ENCODE data around the gene ATP2B2.

Gene ATP2B2

DNA sequence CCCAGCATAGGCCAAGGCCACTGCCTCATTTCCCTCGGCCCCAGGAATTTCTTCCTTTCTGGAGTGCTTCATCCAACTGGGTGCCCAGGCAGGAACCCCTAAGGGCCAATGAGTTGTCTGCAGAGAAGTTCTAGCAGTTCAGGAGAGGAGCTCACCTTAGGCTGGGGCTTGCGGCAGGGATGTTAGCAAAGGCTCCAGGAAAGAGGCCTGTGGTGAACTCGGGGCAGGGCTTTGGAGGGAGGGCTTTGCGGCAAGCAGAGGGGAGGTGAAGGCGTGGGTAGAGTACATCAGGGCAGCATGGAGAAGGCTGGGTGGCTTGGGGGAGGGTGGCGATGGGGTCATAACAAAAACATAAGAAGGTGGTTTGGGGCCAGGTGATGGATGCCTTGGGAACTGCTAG is 213.7 kb downstream of the ATP2B2 start:
- peaks cover 15% of the 10 kb centered on the region for H3K4me1 ChIP-seq (ENCODE audit: low read length)
- H3K36me3 ChIP-seq (replicated peaks; ENCODE audit: low read depth, low read length), result peaks cover 24% of the 10 kb centered on the region
- no peak overlapping the region for H3K9ac ChIP-seq (ENCODE audit: low read length)

DNA sequence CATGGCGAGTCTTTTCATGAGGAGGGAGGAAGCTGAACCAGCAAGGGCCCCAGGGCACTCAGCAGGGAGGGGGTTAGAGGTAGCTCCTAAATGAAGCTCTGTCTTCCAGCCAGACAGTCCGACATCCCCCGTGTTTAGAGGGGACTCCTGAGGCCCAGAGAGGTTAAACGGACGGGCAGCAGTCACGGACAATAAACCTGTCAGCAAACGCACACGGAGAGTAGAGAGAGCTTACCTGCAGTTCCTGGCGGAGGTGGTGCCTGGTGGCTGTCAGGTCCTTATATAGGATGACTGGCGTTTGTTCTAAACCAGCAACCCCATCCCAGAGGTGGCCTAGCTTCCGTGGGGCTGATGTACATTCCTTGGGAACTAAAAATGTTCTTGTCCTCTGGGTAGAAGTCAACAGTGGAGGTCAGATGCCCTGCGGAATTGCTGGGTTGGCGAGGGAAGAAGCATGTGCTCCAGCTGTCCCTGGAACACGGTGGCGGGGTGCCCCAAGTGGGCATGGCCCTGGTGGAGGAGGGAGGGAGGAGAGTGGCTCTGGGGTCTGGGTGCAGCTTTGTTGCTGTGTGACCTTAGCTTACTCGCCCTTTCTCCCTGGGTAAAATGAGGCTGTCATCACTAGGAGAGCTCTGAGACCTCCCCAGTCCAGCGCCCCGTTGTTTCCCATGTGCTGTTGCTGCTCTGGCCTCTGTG is 214.8 kb downstream of the ATP2B2 start:
- Histone ChIP-seq H3K4me1 (ENCODE audit: low read length) (peaks cover 15% of the 10 kb centered on the region), H4K20me1 (ENCODE audit: insufficient read depth, low read length) (no peaks in the 10 kb centered on the region), H3K9me3 (ENCODE audit: insufficient read depth, low read length) (no peaks in the 10 kb centered on the region), H3K4me2 (ENCODE audit: low read length) (no peak overlapping the region), H3K27ac (ENCODE audit: low read length) (no peak overlapping the region), H3K9ac (ENCODE audit: low read length) (no peak overlapping the region), H2AFZ (ENCODE audit: low read depth, low read length) (no peak overlapping the region), H3K36me3 (replicated peaks; ENCODE audit: low read depth, low read length) (peaks cover 22% of the 10 kb centered on the region), H3K79me2 (ENCODE audit: low read length) (no peaks in the 10 kb centered on the region), H3K27me3 (ENCODE audit: low read depth, low read length) (no peaks in the 10 kb centered on the region), H3K4me3 (ENCODE audit: low read length) (no peak overlapping the region)
- TF ChIP-seq, protein P1, sequence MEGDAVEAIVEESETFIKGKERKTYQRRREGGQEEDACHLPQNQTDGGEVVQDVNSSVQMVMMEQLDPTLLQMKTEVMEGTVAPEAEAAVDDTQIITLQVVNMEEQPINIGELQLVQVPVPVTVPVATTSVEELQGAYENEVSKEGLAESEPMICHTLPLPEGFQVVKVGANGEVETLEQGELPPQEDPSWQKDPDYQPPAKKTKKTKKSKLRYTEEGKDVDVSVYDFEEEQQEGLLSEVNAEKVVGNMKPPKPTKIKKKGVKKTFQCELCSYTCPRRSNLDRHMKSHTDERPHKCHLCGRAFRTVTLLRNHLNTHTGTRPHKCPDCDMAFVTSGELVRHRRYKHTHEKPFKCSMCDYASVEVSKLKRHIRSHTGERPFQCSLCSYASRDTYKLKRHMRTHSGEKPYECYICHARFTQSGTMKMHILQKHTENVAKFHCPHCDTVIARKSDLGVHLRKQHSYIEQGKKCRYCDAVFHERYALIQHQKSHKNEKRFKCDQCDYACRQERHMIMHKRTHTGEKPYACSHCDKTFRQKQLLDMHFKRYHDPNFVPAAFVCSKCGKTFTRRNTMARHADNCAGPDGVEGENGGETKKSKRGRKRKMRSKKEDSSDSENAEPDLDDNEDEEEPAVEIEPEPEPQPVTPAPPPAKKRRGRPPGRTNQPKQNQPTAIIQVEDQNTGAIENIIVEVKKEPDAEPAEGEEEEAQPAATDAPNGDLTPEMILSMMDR (IDR thresholded peaks at IDR 0.05; ENCODE audit: low read depth, low read length), result no peak
- no peak for TF ChIP-seq EZH2phosphoT487 (IDR thresholded peaks at IDR 0.05; ENCODE audit: low read depth)

More for the DNA sequence above, 213.7 kb downstream of the ATP2B2 start:
- no peak overlapping the region for H3K4me3 ChIP-seq (ENCODE audit: low read length)
- no peaks in the 10 kb centered on the region for H3K79me2 ChIP-seq (ENCODE audit: low read length)
- no peaks in the 10 kb centered on the region for H4K20me1 ChIP-seq (ENCODE audit: insufficient read depth, low read length)
- TF ChIP-seq, protein P1 (IDR thresholded peaks at IDR 0.05; ENCODE audit: low read depth, low read length), result no peak
- TF ChIP-seq EZH2phosphoT487 (IDR thresholded peaks at IDR 0.05; ENCODE audit: low read depth), result no peak
- H2AFZ ChIP-seq (ENCODE audit: low read depth, low read length), result no peak overlapping the region
- no peaks in the 10 kb centered on the region for H3K27me3 ChIP-seq (ENCODE audit: low read depth, low read length)
- H3K9me3 ChIP-seq (ENCODE audit: insufficient read depth, low read length), result no peaks in the 10 kb centered on the region
- H3K4me2 ChIP-seq (ENCODE audit: low read length), result no peak overlapping the region
- H3K27ac ChIP-seq (ENCODE audit: low read length), result no peak overlapping the region

DNA sequence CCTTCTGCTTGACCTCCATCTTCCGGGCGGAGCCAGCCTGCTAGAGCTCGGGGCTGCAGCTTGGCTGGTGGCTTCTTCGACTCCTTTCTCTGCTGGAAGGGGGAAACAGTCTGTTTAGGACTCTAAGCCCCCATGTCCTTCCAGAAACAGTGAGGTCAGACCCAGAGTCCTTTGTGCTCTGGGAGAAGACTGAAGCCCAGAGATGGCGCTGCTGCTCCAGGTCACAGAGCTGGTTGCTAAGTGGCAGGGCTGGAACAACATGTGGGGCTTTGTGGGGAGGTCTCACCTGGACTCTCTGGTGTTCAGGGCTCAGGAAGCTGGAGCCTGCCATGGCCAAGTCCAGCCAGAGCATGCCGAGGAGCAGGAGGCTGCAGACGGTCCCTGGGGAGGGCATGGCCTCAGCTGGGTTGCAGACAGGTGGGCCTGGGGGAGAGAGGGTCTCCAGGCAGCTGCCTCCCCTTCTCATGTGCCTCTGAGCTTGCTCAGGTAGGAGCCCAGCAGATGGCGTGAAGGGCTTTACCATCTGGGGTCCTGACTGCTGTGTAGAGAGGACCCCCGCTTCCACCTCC is 215.5 kb downstream of the ATP2B2 start:
- Histone ChIP-seq H4K20me1 (ENCODE audit: insufficient read depth, low read length) (no peaks in the 10 kb centered on the region), H3K9me3 (ENCODE audit: insufficient read depth, low read length) (no peaks in the 10 kb centered on the region), H3K9ac (ENCODE audit: low read length) (no peak overlapping the region), H3K36me3 (replicated peaks; ENCODE audit: low read depth, low read length) (peaks cover 26% of the 10 kb centered on the region), H2AFZ (ENCODE audit: low read depth, low read length) (no peak overlapping the region), H3K4me3 (ENCODE audit: low read length) (no peak overlapping the region), H3K4me2 (ENCODE audit: low read length) (no peak overlapping the region), H3K4me1 (ENCODE audit: low read length) (peaks cover 15% of the 10 kb centered on the region), H3K27me3 (ENCODE audit: low read depth, low read length) (no peaks in the 10 kb centered on the region), H3K79me2 (ENCODE audit: low read length) (no peaks in the 10 kb centered on the region), H3K27ac (ENCODE audit: low read length) (no peak overlapping the region)
- TF ChIP-seq, protein P1 (IDR thresholded peaks at IDR 0.05; ENCODE audit: low read depth, low read length), result no peak
- TF ChIP-seq EZH2phosphoT487 (IDR thresholded peaks at IDR 0.05; ENCODE audit: low read depth), result no peak

DNA sequence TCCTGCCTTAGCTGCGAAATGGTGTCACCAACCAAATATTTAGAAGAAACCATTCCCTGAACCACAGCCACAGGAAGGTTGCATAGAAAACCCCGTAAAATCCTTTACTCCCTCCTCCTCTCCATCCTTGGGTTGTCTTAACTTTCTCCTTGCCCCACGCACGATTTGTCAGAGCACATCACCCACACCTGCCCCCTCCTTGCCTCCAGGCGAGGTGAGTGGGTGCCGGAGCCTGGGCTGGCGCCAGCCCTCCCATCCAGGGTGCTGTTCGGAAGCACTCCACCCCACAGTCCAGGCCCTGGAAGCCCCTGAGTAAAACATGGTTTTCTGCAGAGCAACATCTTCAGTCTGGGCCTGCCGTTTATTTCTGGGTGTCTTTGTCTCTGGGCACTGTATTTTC is 216.3 kb downstream of the ATP2B2 start:
- Histone ChIP-seq H3K4me2 (ENCODE audit: low read length) (no peak overlapping the region), H3K27ac (ENCODE audit: low read length) (no peak overlapping the region), H3K9ac (ENCODE audit: low read length) (no peak overlapping the region), H3K36me3 (replicated peaks; ENCODE audit: low read depth, low read length) (peaks cover 26% of the 10 kb centered on the region), H3K4me1 (ENCODE audit: low read length) (peaks cover 15% of the 10 kb centered on the region), H4K20me1 (ENCODE audit: insufficient read depth, low read length) (no peaks in the 10 kb centered on the region), H3K4me3 (ENCODE audit: low read length) (no peak overlapping the region), H3K9me3 (ENCODE audit: insufficient read depth, low read length) (no peaks in the 10 kb centered on the region), H3K27me3 (ENCODE audit: low read depth, low read length) (no peaks in the 10 kb centered on the region), H3K79me2 (ENCODE audit: low read length) (no peaks in the 10 kb centered on the region), H2AFZ (ENCODE audit: low read depth, low read length) (no peak overlapping the region)
- no peak for TF ChIP-seq EZH2phosphoT487 (IDR thresholded peaks at IDR 0.05; ENCODE audit: low read depth)
